ENCODE data around the gene ZNF358.

ZNF358 gene

DNA sequence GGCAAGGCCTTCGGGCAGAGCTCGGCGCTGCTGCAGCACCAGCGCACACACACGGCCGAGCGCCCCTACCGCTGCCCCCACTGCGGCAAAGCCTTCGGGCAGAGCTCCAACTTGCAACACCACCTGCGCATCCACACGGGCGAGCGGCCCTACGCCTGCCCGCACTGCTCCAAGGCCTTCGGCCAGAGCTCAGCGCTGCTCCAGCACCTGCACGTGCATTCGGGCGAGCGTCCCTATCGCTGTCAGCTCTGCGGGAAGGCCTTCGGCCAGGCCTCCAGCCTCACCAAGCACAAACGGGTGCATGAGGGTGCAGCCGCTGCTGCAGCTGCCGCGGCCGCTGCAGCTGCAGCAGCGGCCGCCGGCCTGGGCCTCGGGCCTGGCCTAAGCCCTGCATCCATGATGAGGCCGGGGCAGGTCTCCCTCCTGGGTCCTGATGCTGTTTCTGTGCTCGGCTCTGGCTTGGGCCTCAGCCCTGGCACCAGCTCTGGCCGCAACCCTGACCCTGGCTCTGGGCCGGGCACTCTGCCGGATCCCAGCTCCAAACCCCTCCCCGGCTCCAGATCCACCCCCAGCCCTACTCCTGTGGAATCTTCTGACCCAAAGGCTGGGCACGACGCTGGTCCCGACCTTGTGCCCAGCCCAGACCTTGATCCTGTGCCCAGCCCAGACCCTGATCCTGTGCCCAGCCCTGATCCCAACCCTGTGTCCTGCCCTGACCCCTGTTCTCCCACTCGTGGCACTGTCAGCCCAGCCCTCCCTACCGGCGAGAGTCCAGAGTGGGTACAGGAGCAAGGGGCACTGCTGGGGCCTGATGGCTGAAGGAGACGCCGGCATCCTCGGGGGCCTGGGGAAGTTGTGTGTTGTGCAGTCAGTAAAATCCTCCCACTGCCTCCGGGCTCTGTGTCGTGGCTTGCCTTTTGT is 4.5 kb downstream of the ZNF358 start:
- no peak for DNase-seq (ENCODE audit: low read depth)

GRCh38 chr19:7521551-7522071 is 5.7 kb downstream of the ZNF358 start:
- no peak for DNase-seq (ENCODE audit: low read depth)

- peak; percentile 92 for DNase-seq (ENCODE audit: low read depth)
Measured at GRCh38 chr19:7522072-7522922, 6.4 kb downstream of the ZNF358 start, which contains the start of gene MCOLN1. MCOLN1 (plus strand) TSS chr19:7522624; CDS start chr19:7522751, 127 bp downstream.

- no peak for DNase-seq (ENCODE audit: low read depth)
Measured at GRCh38 chr19:7522923-7523667, 7.2 kb downstream of the ZNF358 start.

- DNase-seq (ENCODE audit: low read depth): no peak
Measured at GRCh38 chr19:7524523-7524922, 8.6 kb downstream of the ZNF358 start.

DNA sequence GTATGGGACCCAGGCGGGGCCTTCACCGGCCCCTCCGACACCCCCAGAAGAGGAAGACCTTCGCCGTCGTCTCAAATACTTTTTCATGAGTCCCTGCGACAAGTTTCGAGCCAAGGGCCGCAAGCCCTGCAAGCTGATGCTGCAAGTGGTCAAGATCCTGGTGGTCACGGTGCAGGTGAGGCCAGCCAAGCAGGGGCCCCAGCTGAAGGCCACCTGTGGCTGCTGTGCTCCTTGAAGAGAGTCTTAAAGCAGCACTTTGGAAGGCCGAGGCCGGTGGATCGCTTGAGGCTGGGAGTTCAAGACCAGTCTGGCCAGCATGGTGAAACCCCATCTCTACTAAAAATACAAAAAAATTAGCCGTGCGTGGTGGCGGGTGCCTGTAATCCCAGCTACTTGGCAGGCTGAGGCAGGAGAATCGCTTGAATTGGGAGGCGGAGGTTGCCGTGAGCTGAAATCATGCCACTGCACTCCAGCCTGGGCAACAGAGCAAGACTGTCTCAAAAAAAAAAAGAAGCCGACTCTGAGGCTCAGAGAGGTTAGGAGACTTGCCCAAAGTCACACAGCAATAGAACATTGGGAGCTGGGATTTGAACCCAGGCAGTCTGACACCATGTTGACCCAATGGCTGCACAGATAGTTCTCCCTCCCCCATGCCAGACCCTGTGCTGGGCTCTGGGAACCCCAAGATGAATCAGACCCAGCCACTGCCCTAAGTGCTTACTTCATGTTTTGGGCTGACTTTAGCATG is 9.3 kb downstream of the ZNF358 start:
- DNase-seq (ENCODE audit: low read depth): no peak

DNA sequence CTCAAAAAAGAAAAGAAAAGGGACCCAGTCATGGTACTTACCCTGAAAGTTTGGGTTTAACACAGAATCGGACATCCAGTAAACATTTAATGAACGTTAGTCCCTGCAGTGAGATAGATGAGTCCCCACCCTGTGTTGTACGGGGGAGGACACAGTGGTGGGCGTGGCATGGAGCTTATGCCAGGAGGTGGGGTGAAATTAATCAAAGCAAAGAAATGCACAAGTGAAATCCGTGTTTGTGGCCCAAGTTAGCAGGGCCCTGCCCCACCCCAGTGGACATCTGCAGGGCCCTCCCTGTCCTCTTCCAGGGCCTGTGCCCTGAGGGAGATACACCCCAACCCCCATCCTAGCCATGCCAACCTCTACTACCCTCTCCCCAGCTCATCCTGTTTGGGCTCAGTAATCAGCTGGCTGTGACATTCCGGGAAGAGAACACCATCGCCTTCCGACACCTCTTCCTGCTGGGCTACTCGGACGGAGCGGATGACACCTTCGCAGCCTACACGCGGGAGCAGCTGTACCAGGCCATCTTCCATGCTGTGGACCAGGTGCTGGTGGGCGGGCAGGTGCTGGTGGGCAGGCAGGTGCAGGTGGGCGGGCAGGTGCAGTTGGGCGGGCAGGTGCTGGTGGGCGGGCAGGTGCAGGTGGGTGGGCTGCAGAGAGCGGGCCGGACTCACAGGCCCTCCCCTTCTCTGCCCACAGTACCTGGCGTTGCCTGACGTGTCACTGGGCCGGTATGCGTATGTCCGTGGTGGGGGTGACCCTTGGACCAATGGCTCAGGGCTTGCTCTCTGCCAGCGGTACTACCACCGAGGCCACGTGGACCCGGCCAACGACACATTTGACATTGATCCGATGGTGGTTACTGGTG is 10.4 kb downstream of the ZNF358 start:
- DNase-seq (ENCODE audit: low read depth): no peak

DNA sequence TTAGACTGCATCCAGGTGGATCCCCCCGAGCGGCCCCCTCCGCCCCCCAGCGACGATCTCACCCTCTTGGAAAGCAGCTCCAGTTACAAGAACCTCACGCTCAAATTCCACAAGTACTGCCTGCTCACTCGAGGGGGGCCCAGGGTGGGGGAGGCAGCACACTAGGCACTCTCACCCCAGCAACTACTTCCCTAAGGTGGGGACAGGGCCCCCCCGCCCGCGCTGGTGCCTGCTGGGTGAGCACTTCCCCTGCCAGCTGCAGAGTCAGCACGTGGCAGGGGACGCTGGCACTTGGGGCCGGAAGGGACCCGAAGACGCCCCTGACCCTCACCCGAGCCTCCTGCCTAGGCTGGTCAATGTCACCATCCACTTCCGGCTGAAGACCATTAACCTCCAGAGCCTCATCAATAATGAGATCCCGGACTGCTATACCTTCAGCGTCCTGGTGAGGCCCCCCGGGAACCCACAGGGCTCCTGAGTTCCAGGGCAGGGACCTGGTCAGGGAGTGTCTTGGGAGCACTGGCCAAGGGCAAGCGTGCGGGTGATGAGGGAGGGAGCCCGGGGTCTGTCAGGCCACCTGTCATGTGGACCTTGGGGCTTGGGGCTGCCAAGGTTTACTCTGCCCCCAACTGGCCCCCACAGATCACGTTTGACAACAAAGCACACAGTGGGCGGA is 11.8 kb downstream of the ZNF358 start:
- DNase-seq (ENCODE audit: low read depth): no peak

GRCh38 chr19:7528192-7528519 is 12.3 kb downstream of the ZNF358 start:
- no peak for DNase-seq (ENCODE audit: low read depth)

DNA sequence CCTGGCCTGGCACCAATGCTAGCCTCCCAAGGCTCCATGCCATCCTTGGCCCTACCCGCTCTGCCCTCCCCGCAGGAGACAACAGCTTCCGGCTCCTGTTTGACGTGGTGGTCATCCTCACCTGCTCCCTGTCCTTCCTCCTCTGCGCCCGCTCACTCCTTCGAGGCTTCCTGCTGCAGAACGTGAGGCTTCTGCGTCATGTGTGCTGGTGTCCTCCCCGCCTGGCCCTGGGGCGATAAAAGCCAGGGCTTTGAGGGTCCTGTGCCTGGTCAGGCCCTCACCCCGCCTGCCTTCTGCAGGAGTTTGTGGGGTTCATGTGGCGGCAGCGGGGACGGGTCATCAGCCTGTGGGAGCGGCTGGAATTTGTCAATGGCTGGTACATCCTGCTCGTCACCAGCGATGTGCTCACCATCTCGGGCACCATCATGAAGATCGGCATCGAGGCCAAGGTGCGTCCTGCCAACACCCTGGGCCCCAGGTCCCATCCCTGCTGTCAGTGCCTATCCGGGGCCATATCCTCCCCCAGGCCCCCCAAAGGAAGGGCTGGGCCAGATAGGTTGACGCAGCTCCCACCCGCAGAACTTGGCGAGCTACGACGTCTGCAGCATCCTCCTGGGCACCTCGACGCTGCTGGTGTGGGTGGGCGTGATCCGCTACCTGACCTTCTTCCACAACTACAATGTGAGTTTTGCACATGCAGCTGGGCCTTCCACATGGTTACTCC is 12.8 kb downstream of the ZNF358 start:
- no peak for DNase-seq (ENCODE audit: low read depth)

DNA sequence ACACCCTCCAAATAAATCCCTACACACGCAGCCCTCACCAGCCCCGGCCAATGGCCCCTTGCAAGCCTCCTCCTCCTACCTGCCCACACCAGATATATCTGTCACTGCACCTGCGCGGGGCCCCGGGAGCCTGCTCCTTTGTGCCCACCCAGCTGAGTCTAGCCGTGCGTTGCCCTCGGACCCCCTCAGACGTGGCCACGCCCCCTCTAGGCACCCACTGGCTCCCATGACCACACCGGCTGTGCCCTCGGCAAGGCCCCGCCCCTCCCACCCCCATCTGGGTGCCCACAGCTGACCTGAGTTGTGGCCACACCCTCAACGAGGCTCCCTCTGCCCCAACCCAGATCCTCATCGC is 13.3 kb downstream of the ZNF358 start:
- DNase-seq (ENCODE audit: low read depth): no peak

GRCh38 chr19:7529610-7530490 is 13.9 kb downstream of the ZNF358 start:
- no peak for DNase-seq (ENCODE audit: low read depth)

DNA sequence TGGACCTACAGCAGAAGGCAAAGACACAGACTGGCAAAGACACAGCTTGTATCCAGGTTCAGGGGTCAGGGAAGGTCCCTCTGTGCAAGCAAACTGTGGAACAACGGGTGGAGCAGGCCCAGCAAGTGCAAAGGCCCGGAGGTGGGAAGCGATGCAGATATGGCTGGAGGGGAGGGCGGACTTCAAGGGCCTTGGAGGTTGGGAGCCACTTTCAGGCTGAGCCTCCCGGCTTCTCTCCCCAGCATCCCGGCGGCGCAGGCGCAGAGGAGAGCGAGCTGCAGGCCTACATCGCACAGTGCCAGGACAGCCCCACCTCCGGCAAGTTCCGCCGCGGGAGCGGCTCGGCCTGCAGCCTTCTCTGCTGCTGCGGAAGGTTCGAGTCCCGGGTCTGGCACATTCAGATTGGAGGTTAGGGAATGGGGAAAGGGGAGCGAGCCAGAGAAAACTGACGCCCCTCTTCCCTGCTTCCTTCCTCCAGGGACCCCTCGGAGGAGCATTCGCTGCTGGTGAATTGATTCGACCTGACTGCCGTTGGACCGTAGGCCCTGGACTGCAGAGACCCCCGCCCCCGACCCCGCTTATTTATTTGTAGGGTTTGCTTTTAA is 17.5 kb downstream of the ZNF358 start:
- peak; percentile 47 for DNase-seq (ENCODE audit: low read depth)

GRCh38 chr19:7533925-7534480 is 18.1 kb downstream of the ZNF358 start:
- DNase-seq (ENCODE audit: low read depth): peak; percentile 83

DNA sequence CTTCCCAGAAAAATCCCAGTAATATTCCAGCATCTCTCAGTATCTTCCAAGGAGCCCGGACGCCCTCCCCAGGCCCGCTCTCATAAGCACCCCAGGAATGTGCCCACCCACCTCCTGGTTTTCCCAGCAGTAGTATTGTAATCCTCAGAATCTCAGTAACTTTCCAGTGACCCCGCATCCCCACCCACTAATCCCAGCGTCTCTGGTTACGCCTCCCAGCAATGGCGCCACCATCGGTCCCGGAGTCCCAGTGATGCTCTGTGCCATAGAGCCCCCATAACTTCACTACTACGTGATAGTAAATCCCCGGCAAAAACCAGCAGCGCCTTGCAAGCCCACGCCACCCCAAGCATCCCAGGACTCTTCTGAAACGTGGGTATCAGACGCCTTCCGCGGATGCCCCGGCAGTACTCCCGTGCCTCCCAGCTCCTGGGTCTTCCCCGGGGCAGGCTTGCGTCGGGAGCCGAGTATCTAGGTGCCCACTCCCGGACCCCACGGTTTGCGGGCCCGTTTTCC is 18.7 kb downstream of the ZNF358 start:
- DNase-seq (ENCODE audit: low read depth): peak; percentile 78

DNA sequence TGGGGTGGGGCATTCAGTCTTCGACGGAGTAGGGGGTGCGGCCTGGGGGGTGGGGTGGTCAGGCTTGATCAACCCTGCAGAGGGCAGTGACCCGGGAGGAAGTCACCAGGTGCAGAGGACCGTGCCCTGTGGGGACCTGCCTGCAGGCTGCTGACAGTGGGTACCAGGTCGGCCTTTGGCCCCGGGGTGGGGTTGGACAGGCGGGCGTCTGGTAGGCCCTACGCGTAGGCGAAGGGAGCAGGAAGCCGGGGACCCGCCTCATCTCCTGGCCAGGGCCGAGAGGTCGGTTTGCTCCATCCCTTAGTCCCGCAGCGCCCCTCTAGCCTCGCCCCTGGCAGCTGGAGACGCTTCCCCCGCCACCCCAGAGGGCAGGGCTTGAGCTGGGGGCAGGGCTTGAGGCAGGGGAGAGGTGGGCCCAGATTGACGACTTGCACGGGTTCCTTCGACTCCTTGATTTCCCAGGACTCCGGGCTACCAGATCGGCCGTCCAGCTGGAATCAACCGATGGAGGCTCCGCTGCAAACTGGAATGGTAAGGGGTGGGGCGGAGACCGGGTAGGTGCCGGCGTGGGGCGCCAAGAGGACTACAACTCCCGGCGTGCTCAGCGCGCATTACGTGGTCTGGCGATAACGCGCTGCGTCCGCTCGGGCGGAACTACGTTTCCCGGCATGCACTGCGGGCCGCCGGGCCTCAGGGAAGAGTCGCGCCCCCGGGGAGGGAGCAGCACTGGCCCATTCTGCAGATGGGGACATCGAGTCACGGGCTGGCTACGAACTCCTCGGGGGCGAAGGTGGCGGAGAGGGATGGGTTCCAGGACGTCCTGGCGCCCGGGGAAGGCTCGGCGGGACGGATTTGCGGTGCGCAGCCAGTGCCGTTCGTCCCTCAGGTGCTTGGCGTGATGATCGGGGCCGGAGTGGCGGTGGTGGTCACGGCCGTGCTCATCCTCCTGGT is 19.4 kb downstream of the ZNF358 start, which contains the start of gene PNPLA6:
PNPLA6 (plus strand) TSS at position 671 of the 951 bp plus-strand sequence; CDS start at position 743, 72 bp downstream.
- peak; percentile 84 for DNase-seq (ENCODE audit: low read depth)
